Activated CD8-positive, alpha-beta T cell treated with anti-CD3 and anti-CD28 coated beads for 36 hours (primary cell): ENCODE data around the gene PROSER2. TPM values are rescaled to one million over a fixed set of nuclear protein-coding genes. Genes with fewer than 3 reads are reported as not detected.

Experiments
- ATAC-seq: fragments of 200-7000 bp; cut with Tn5 transposase; one replicate; pipeline ENCODE4 v1.10.0; 2021; ENCODE audit warnings: mild to moderate bottlenecking, moderate library complexity
- CTCF ChIA-PET: fragments of 350-600 bp; sonication (Branson Sonifier 250); formaldehyde crosslinking; loops from one replicate; lab custom pipeline; 2021; ENCODE audit warnings: antibody characterized with exemption; lab: Charles Lee
- POLR2A ChIA-PET: fragments of 350-600 bp; sonication (Branson Sonifier 250); formaldehyde crosslinking; loops from one replicate; lab custom pipeline; 2021; ENCODE audit warnings: antibody characterized with exemption; lab: Charles Lee
- DNase-seq: peaks from one replicate; pipeline ENCODE4 v3.0.0-alpha.2; 2020
- H3K27ac Mint-ChIP-seq: one replicate; pipeline ENCODE4 v1.8.0; 2021; ENCODE audit warnings: mild to moderate bottlenecking, mixed read lengths
- H3K27me3 Mint-ChIP-seq: one replicate; pipeline ENCODE4 v1.8.0; 2021; ENCODE audit warnings: mixed read lengths
- H3K36me3 Mint-ChIP-seq: one replicate; pipeline ENCODE4 v1.8.0; 2021; ENCODE audit warnings: low read depth, mixed read lengths
- H3K4me1 Mint-ChIP-seq: one replicate; pipeline ENCODE4 v1.8.0; 2021; ENCODE audit warnings: low read depth, mixed read lengths
- H3K4me3 Mint-ChIP-seq: one replicate; pipeline ENCODE4 v1.8.0; 2021; ENCODE audit warnings: mild to moderate bottlenecking, moderate library complexity, mixed read lengths
- H3K9me3 Mint-ChIP-seq: one replicate; pipeline ENCODE4 v1.8.0; 2021; ENCODE audit warnings: mixed read lengths
- CTCF ChIP-seq: fragments of 200-600 bp; IDR thresholded peaks from one replicate; pipeline ENCODE4 v1.8.0; 2022; ENCODE audit warnings: antibody characterized with exemption, mild to moderate bottlenecking
- intact Hi-C: fragments of 100-400 bp; cut with micrococcal nuclease; formaldehyde crosslinking; loops from one replicate; pipeline ENCODE4 v1.10.0; 2022
- total RNA-seq, 2 experiments: library from RNA; stranded (reverse); gene quantifications; one replicate each; pipeline ENCODE4 v1.2.3, GENCODE V29; 2021

Gene PROSER2
- total RNA-seq, 2 experiments from 2014 or later = 1.1 to 1.7 TPM

GRCh38 chr10:11881030-11881476 is 57.9 kb downstream of the PROSER2 start:
- H3K4me1 Mint-ChIP-seq = peaks cover 4% of the 10 kb centered on the region
- DNase-seq = no peak
- H3K27ac Mint-ChIP-seq = no peak overlapping the region
- no peaks in the 10 kb centered on the region for H3K9me3 Mint-ChIP-seq
- intact Hi-C loops = no loop called here
- ChIA-PET POLR2A (no interaction called here), CTCF (interaction anchor here (0.7 to 1.0 kb wide), 2 partner anchors 44 to 105 kb away, joined by 3 to 5 read pairs; no protein-coding TSS in a partner anchor)
- H3K36me3 Mint-ChIP-seq = no peaks in the 10 kb centered on the region
- no peak overlapping the region for H3K4me3 Mint-ChIP-seq
- TF ChIP-seq CTCF = no peak
- no peak for ATAC-seq
- H3K27me3 Mint-ChIP-seq = no peaks in the 10 kb centered on the region

GRCh38 chr10:11881477-11882417 is 58.6 kb downstream of the PROSER2 start:
- Mint-ChIP-seq H3K36me3 (no peaks in the 10 kb centered on the region), H3K27ac (no peak overlapping the region), H3K27me3 (no peaks in the 10 kb centered on the region), H3K9me3 (no peaks in the 10 kb centered on the region), H3K4me1 (peaks cover 4% of the 10 kb centered on the region), H3K4me3 (no peak overlapping the region)
- intact Hi-C loops = no loop called here
- DNase-seq = no peak
- ATAC-seq = no peak
- TF ChIP-seq CTCF = no peak
- POLR2A ChIA-PET = no interaction called here
- CTCF ChIA-PET = interaction anchor here (0.7 to 1.1 kb wide), 3 partner anchors 10 to 105 kb away, joined by 3 to 5 read pairs (median 3); no protein-coding TSS in a partner anchor

GRCh38 chr10:11882646-11883375 is 59.7 kb downstream of the PROSER2 start:
- intact Hi-C loops = no loop called here

DNA sequence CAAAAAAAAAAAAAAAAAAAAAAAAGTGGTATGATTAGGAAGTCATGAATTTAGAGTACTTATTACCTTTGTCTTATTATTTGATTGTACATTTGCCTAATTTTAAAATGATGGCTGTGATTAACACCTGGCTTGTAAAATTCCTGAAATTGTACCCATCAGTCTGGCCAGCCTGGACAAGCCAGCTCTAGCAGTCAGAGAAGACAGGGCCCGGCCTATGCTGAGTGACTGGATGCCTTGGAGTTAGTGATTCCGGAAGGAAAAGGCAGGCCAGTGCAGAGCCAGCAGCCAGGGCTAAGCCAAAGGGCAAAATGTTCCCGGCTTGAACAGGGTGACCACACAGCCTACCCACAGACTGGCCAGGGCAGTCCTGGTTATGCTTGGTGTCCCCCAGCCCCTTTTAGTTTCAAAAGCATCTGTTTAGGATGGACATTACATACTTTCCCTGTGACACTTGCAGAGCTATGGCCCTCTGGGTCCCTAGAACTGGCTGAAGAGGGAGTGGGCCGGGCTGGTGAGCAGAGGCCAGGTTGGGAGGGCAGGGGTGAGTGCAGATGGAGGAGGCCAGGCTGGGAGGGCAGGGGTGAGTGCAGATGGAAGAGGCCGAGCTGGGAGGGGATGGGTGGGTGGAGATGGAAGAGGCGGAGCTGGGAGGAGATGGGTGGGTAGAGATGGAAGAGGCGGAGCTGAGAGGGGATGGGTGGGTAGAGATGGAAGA is 61.7 kb downstream of the PROSER2 start:
- ChIA-PET CTCF (interaction anchor here (1.0 kb wide), 1 partner anchor 127 kb away, joined by 4 read pairs; no protein-coding TSS in a partner anchor), POLR2A (no interaction called here)
- DNase-seq (no peak), ATAC-seq (no peak)
- intact Hi-C loops = no loop called here
- H3K27me3 Mint-ChIP-seq = no peaks in the 10 kb centered on the region
- peaks cover 4% of the 10 kb centered on the region for H3K4me1 Mint-ChIP-seq
- no peak for TF ChIP-seq CTCF
- H3K36me3 Mint-ChIP-seq = no peaks in the 10 kb centered on the region
- no peak overlapping the region for H3K4me3 Mint-ChIP-seq
- H3K27ac Mint-ChIP-seq = no peak overlapping the region
- no peaks in the 10 kb centered on the region for H3K9me3 Mint-ChIP-seq

More at GRCh38 chr10:11882646-11883375, 59.7 kb downstream of the PROSER2 start:
- Mint-ChIP-seq H3K27me3 (no peaks in the 10 kb centered on the region), H3K9me3 (no peaks in the 10 kb centered on the region), H3K27ac (no peak overlapping the region), H3K4me1 (peaks cover 4% of the 10 kb centered on the region), H3K36me3 (no peaks in the 10 kb centered on the region), H3K4me3 (no peak overlapping the region)
- ChIA-PET CTCF (interaction anchor here (1.1 kb wide), 1 partner anchor 11 kb away, joined by 3 read pairs; no protein-coding TSS in a partner anchor), POLR2A (interaction anchor here (0.8 kb wide), 1 partner anchor 13 kb away, joined by 3 read pairs; no protein-coding TSS in a partner anchor)
- DNase-seq (no peak), ATAC-seq (no peak)
- no peak for TF ChIP-seq CTCF
